ENCODE results near the gene KCNK7.

DNA sequence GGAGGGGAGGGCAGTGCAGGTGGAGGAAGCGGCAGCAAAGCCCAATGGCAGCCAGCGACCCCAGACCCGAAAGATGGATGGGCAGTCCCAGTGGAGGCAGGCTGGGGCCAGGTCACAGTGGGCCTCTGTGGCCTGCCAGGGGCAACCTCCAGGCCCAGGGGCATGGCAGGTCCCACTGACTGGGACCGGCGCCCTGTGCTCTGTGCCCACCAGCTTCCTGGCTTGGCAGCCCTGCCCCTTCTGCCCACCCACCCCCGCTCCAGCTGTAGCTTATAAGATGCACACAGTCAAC lies 4.3 kb upstream of the KCNK7 start:
- TF ChIP-seq CTCF (IDR thresholded peaks at IDR 0.05): no peak
- no peak for TF ChIP-seq RXRA (IDR thresholded peaks at IDR 0.05; ENCODE audit: borderline replicate concordance, low read depth)
- TF ChIP-seq, protein P1, sequence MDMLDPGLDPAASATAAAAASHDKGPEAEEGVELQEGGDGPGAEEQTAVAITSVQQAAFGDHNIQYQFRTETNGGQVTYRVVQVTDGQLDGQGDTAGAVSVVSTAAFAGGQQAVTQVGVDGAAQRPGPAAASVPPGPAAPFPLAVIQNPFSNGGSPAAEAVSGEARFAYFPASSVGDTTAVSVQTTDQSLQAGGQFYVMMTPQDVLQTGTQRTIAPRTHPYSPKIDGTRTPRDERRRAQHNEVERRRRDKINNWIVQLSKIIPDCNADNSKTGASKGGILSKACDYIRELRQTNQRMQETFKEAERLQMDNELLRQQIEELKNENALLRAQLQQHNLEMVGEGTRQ (IDR thresholded peaks at IDR 0.05; ENCODE audit: borderline replicate concordance, low read depth, low read length): no peak
- no peak for TF ChIP-seq POLR2AphosphoS5 (IDR thresholded peaks at IDR 0.05; ENCODE audit: low read depth, low read length)
- TF ChIP-seq TEAD4 (IDR thresholded peaks at IDR 0.05; ENCODE audit: borderline replicate concordance, insufficient read depth): no peak
- no peak for TF ChIP-seq NFIC (IDR thresholded peaks at IDR 0.05; ENCODE audit: borderline replicate concordance)
- no peak for TF ChIP-seq RCOR1 (IDR thresholded peaks at IDR 0.05; ENCODE audit: low read length)
- TF ChIP-seq YY1 (IDR thresholded peaks at IDR 0.05; ENCODE audit: low read depth): no peak

Data from SK-N-SH (cell line).